HepG2 (cell line): ENCODE results near the gene LAMTOR3. TPM values are rescaled to one million over a fixed set of nuclear protein-coding genes. Genes with fewer than 3 reads are reported as not detected.

Source experiments
- ATAC-seq: fragments of 200-7000 bp; cut with Tn5 transposase; 3 replicates; pipeline ENCODE4 v1.9.1; 2020; ENCODE audit warnings: mild to moderate bottlenecking, moderate library complexity
- BruUV-seq: library from RNA; stranded (reverse); fragments of 400-500 nt; replicated peaks from 2 replicates; lab custom pipeline; 2021; lab: Mats Ljungman, UMichigan
- CTCF ChIA-PET: fragments of 300-600 bp; formaldehyde crosslinking; extraction: SDS; loops from one replicate; lab custom pipeline; 2021; ENCODE audit warnings: low total read pairs, inconsistent platforms, low intra/inter-chr PET ratio; lab: Yijun Ruan, JAX
- POLR2A ChIA-PET: fragments of 350-600 bp; sonication (Branson Sonifier 250); formaldehyde crosslinking; loops from one replicate; lab custom pipeline; 2020; ENCODE audit warnings: antibody characterized with exemption, inconsistent platforms; lab: Yijun Ruan, JAX
- DNase-seq: peaks from one replicate; pipeline ENCODE4 v3.0.0-alpha.2; 2015; ENCODE audit warnings: low spot score
- FAIRE-seq: peaks from 3 replicates; lab custom pipeline; 2011; peaks lifted over from hg19 to GRCh38; lab: Jason Lieb, UNC
- H2AFZ ChIP-seq: one replicate; pipeline ENCODE4 v1.6.1; 2011; ENCODE audit warnings: low read length, inconsistent platforms
- H3K27ac ChIP-seq: fragments of 300-600 bp; 3 replicates; pipeline ENCODE4 v1.8.0; 2011; ENCODE audit warnings: mixed run types, mild to moderate bottlenecking, mixed read lengths, low read length, inconsistent platforms; ENCODE audit not compliant: insufficient read depth; ENCODE audit errors: extremely low read length
- H3K27me3 ChIP-seq, 2 experiments: fragments of 200-600 bp in 1 of 2; 2 replicates in 1 of 2; 3 replicates in 1 of 2; pipeline versions ENCODE4 v1.6.0 to v1.8.0; 2011; ENCODE audit warnings: low read length in 2 of 2, mild to moderate bottlenecking in 2 of 2, moderate library complexity in 2 of 2, inconsistent platforms in 1 of 2; ENCODE audit not compliant: insufficient read depth in 2 of 2, control insufficient read depth in 1 of 2
- H3K36me3 ChIP-seq, 2 experiments: fragments of 200-600 bp in 1 of 2; replicated peaks in 1 of 2; 2 replicates in 1 of 2; 3 replicates in 1 of 2; pipeline versions ENCODE4 v1.5.1 to v1.8.0; 2011; ENCODE audit warnings: low read length in 2 of 2, inconsistent platforms in 1 of 2; ENCODE audit not compliant: insufficient read depth in 2 of 2, control insufficient read depth in 1 of 2
- H3K4me1 ChIP-seq: 2 replicates; pipeline ENCODE4 v1.5.1; 2012; ENCODE audit warnings: low read length, inconsistent platforms; ENCODE audit not compliant: insufficient read depth
- H3K4me2 ChIP-seq: 2 replicates; pipeline ENCODE4 v1.6.0; 2011; ENCODE audit warnings: low read depth, low read length, inconsistent platforms
- H3K4me3 ChIP-seq, 3 experiments: fragments of 200-600 bp in 1 of 3; sonication (generic), shearing (Covaris generic) in 1 of 3; replicated peaks in 1 of 3; 2 replicates each; pipeline ENCODE4 v1.5.1; 2011 to 2016; ENCODE audit warnings: low read length in 3 of 3, inconsistent platforms in 2 of 3, low read depth in 2 of 3, mild to moderate bottlenecking in 2 of 3, control low read depth in 1 of 3, mixed read lengths in 1 of 3; ENCODE audit not compliant: insufficient read depth in 1 of 3
- H3K79me2 ChIP-seq: one replicate; pipeline ENCODE4 v1.6.1; 2011; ENCODE audit warnings: low read length, inconsistent platforms; ENCODE audit not compliant: insufficient read depth
- H3K9ac ChIP-seq: 2 replicates; pipeline ENCODE4 v1.6.0; 2011; ENCODE audit warnings: mild to moderate bottlenecking, low read depth, low read length, inconsistent platforms; ENCODE audit not compliant: insufficient read depth
- H3K9me3 ChIP-seq: 2 replicates; pipeline ENCODE4 v1.5.1; 2012; ENCODE audit warnings: mild to moderate bottlenecking, low read length
- H4K20me1 ChIP-seq: 2 replicates; pipeline ENCODE4 v1.6.0; 2011; ENCODE audit warnings: inconsistent platforms, mild to moderate bottlenecking, low read length, moderate library complexity; ENCODE audit not compliant: insufficient read depth
- AHR ChIP-seq: IDR thresholded peaks from 2 replicates; pipeline ENCODE4 v1.6.1; 2018; ENCODE audit warnings: missing genetic modification reagents, missing compliant biosample characterization
- DR1 ChIP-seq: sonication (generic); formaldehyde crosslinking; IDR thresholded peaks from 2 replicates; pipeline ENCODE4 v1.8.0; 2021; ENCODE audit warnings: mild to moderate bottlenecking, missing genetic modification reagents, inconsistent platforms
- FOXJ3 ChIP-seq: sonication (generic); formaldehyde crosslinking; IDR thresholded peaks from 2 replicates; pipeline ENCODE4 v1.4.0; 2020; ENCODE audit warnings: missing genetic modification reagents, mild to moderate bottlenecking, borderline replicate concordance
- GATAD2A ChIP-seq: IDR thresholded peaks from 2 replicates; pipeline ENCODE4 v1.6.1; 2016
- HNF4G ChIP-seq, 2 experiments: sonication (generic) in 1 of 2; formaldehyde crosslinking in 1 of 2; IDR thresholded peaks; 2 replicates each; pipeline versions ENCODE4 v1.4.0 to v1.6.1; 2011 to 2020; ENCODE audit warnings: borderline replicate concordance in 2 of 2, low read depth in 2 of 2, mild to moderate bottlenecking in 2 of 2, low read length in 1 of 2, missing genetic modification reagents in 1 of 2, moderate library complexity in 1 of 2
- RFXAP ChIP-seq: sonication (generic); formaldehyde crosslinking; IDR thresholded peaks from 2 replicates; pipeline ENCODE4 v1.4.0; 2020; ENCODE audit warnings: missing genetic modification reagents, borderline replicate concordance
- SAP130 ChIP-seq: IDR thresholded peaks from 2 replicates; pipeline ENCODE4 v1.6.1; 2016; ENCODE audit warnings: low read depth
- SNAPC2 ChIP-seq: sonication (generic); formaldehyde crosslinking; IDR thresholded peaks from 2 replicates; pipeline ENCODE4 v1.8.1; 2022; ENCODE audit warnings: mild to moderate bottlenecking, missing genetic modification reagents
- TRIM22 ChIP-seq: fragments of 450-650 bp; IDR thresholded peaks from 2 replicates; pipeline ENCODE4 v1.6.1; 2017
- WIZ ChIP-seq: sonication (generic); formaldehyde crosslinking; IDR thresholded peaks from 2 replicates; pipeline ENCODE4 v1.5.1; 2020; ENCODE audit warnings: mild to moderate bottlenecking, missing genetic modification reagents
- XBP1 ChIP-seq: sonication (generic); formaldehyde crosslinking; IDR thresholded peaks from 2 replicates; pipeline ENCODE4 v1.5.0; 2020; ENCODE audit warnings: missing genetic modification reagents
- ZNF503 ChIP-seq: sonication (generic); formaldehyde crosslinking; IDR thresholded peaks from 2 replicates; pipeline ENCODE4 v1.4.0; 2020; ENCODE audit warnings: missing genetic modification reagents
- ZNF580 ChIP-seq: IDR thresholded peaks from 2 replicates; pipeline ENCODE4 v1.6.1; 2016; ENCODE audit warnings: low read depth, borderline replicate concordance
- ZNF7 ChIP-seq: IDR thresholded peaks from 2 replicates; pipeline ENCODE4 v1.6.1; 2016; ENCODE audit warnings: missing biosample characterization, missing genetic modification reagents
- ZNF816 ChIP-seq: sonication (generic); formaldehyde crosslinking; IDR thresholded peaks from 2 replicates; pipeline ENCODE4 v1.8.0; 2022; ENCODE audit warnings: missing genetic modification reagents, mild to moderate bottlenecking, borderline replicate concordance
- WGBS: methylation state at CpG from one replicate; pipeline ENCODE4 v1.1.6; 2017; ENCODE audit warnings: low lambda C conversion rate; 5-methylcytosine and 5-hydroxymethylcytosine counted together
- in situ Hi-C: cut with HindIII; loops from 2 replicates; pipeline ENCODE4 v1.10.0; 2017; ENCODE audit warnings: low pct_unique_long_range_greater_than_20kb; ENCODE audit not compliant: extremely low pct_ligation_motif_present
- intact Hi-C: fragments of 100-400 bp; cut with micrococcal nuclease; formaldehyde crosslinking; loops from one replicate; pipeline ENCODE4 v1.10.0; 2022; ENCODE audit not compliant: unreplicated experiment
- polyA plus RNA-seq, 8 experiments: library from polyadenylated mRNA; depleted of rRNA in 3 of 8; stranded (reverse) in 7 of 8; unstranded in 1 of 8; fragments of >200 nt; fragmentation: Illumina TruSeq in 4 of 8; extraction: Trizol in 4 of 8; gene quantifications; 2 replicates each; pipeline versions ENCODE4 v1.2.1 to v1.2.3, GENCODE V29; 2011 to 2016; ENCODE audit warnings: low read depth in 4 of 8, missing spikeins in 1 of 8, mixed read lengths in 1 of 8; ENCODE audit not compliant: insufficient read depth in 1 of 8
- total RNA-seq, 5 experiments: library from RNA; depleted of rRNA; stranded (reverse); fragments of >200 nt; fragmentation: Illumina TruSeq; extraction: Trizol; gene quantifications; 2 replicates each; pipeline ENCODE4 v1.2.3, GENCODE V29; 2016; ENCODE audit warnings: low read depth in 1 of 5
- TF ChIP-seq, protein P1 (sequence below): sonication (generic); formaldehyde crosslinking; IDR thresholded peaks from 2 replicates; pipeline ENCODE4 v1.4.0; 2020; ENCODE audit warnings: missing genetic modification reagents

The LAMTOR3 gene
- total and polyA plus RNA-seq, 2 of the 13 experiments (the other 11 are each of a cell fraction or from before 2014, with no cell fraction given): 47.6 to 49.1 TPM

- TF ChIP-seq TRIM22: no peak
- TF ChIP-seq AHR: no peak
- TF ChIP-seq DR1 (CRISPR knock-in tag): no peak
- TF ChIP-seq GATAD2A: no peak
- TF ChIP-seq, all 625 proteins: peak for 0
Observed at GRCh38 chr4:99846891-99847290, 47.3 kb downstream of the LAMTOR3 start (continued).

- ChIA-PET CTCF (no interaction called here), POLR2A (no interaction called here)
- in situ Hi-C loops (no loop called here), intact Hi-C loops (no loop called here)
- ATAC-seq (no peak), FAIRE-seq (no peak), DNase-seq (no peak)
- H3K9ac ChIP-seq: no peak overlapping the region
- no peak overlapping the region for H3K4me3 ChIP-seq
- 28% methylated on average over 2 of the region's 2 CpGs for WGBS
- no peak overlapping the region for H3K4me2 ChIP-seq
- H3K27me3 ChIP-seq: no peaks in the 10 kb centered on the region; a peak in 1 of 5 replicates
- H3K36me3 ChIP-seq: no peaks in the 10 kb centered on the region
- H3K27ac ChIP-seq: no peak overlapping the region
- H3K4me1 ChIP-seq: no peaks in the 10 kb centered on the region
- H3K79me2 ChIP-seq: no peaks in the 10 kb centered on the region
- H3K9me3 ChIP-seq: no peaks in the 10 kb centered on the region
- no TSS peak for BruUV-seq
- H4K20me1 ChIP-seq: no peaks in the 10 kb centered on the region
- H2AFZ ChIP-seq: no peak overlapping the region
- TF ChIP-seq SAP130: no peak
- no peak for TF ChIP-seq ZNF816 (CRISPR knock-in tag)
- TF ChIP-seq WIZ (CRISPR knock-in tag): no peak
- no peak for TF ChIP-seq RFXAP (CRISPR knock-in tag)
- no peak for TF ChIP-seq SNAPC2
- no peak for TF ChIP-seq XBP1 (CRISPR knock-in tag)
- no peak for TF ChIP-seq ZNF580 (CRISPR knock-in tag)
- no peak for TF ChIP-seq ZNF503 (CRISPR knock-in tag)
- TF ChIP-seq, protein P1, sequence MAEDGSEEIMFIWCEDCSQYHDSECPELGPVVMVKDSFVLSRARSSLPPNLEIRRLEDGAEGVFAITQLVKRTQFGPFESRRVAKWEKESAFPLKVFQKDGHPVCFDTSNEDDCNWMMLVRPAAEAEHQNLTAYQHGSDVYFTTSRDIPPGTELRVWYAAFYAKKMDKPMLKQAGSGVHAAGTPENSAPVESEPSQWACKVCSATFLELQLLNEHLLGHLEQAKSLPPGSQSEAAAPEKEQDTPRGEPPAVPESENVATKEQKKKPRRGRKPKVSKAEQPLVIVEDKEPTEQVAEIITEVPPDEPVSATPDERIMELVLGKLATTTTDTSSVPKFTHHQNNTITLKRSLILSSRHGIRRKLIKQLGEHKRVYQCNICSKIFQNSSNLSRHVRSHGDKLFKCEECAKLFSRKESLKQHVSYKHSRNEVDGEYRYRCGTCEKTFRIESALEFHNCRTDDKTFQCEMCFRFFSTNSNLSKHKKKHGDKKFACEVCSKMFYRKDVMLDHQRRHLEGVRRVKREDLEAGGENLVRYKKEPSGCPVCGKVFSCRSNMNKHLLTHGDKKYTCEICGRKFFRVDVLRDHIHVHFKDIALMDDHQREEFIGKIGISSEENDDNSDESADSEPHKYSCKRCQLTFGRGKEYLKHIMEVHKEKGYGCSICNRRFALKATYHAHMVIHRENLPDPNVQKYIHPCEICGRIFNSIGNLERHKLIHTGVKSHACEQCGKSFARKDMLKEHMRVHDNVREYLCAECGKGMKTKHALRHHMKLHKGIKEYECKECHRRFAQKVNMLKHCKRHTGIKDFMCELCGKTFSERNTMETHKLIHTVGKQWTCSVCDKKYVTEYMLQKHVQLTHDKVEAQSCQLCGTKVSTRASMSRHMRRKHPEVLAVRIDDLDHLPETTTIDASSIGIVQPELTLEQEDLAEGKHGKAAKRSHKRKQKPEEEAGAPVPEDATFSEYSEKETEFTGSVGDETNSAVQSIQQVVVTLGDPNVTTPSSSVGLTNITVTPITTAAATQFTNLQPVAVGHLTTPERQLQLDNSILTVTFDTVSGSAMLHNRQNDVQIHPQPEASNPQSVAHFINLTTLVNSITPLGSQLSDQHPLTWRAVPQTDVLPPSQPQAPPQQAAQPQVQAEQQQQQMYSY (CRISPR knock-in tag): no peak
- no peak for TF ChIP-seq FOXJ3 (CRISPR knock-in tag)
- no peak for TF ChIP-seq HNF4G (IDR thresholded peaks at IDR 0.05; ENCODE audit: borderline replicate concordance, low read depth, low read length)
- no peak for TF ChIP-seq HNF4G (CRISPR knock-in tag; IDR thresholded peaks at IDR 0.05; ENCODE audit: borderline replicate concordance, low read depth)
- no peak for TF ChIP-seq ZNF7 (CRISPR knock-in tag)
Observed at GRCh38 chr4:99845708-99846469, 48.3 kb downstream of the LAMTOR3 start.
